ENCODE measurements around the gene CDK5.

DNA sequence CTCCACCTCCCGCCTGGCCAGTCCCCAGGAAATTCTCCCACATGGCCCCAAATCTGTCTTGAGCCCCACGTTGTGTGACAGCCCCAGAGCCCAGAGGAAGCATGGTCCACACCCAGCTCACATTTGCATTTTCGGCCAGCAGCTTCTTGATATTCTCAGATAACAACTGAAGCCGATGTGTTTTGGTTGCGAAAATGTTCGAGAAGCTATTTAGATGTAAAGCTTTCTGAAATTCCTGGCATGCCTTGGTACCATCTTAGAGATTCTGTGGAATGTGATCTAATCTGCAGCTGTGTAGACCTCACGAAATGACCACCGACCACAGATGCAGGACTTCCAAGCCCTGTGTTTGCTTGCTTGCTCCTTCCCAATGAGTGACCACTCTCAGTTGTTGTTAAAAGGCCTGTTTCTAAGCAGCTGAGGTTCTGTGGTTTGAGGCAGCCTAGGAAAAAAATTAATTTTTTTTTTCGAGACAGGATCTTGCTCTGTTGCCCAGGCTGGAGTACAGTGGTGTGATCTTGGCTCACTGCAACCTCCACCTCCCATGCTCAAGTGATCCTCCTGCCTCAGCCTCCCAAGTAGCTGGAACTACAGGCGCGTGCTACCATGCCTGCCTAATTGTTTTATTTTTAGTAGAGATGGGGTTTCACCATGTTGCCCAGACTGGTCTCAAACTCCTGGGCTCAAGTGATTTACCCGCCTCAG, 10.5 kb upstream of the CDK5 start:
- TF ChIP-seq POLR2AphosphoS5 (IDR thresholded peaks at IDR 0.05; ENCODE audit: low read depth) (no peak), SPI1 (IDR thresholded peaks at IDR 0.05; ENCODE audit: borderline replicate concordance, low read depth) (no peak), GABPA (IDR thresholded peaks at IDR 0.05; ENCODE audit: low read depth) (no peak)
- TF ChIP-seq, protein P1, sequence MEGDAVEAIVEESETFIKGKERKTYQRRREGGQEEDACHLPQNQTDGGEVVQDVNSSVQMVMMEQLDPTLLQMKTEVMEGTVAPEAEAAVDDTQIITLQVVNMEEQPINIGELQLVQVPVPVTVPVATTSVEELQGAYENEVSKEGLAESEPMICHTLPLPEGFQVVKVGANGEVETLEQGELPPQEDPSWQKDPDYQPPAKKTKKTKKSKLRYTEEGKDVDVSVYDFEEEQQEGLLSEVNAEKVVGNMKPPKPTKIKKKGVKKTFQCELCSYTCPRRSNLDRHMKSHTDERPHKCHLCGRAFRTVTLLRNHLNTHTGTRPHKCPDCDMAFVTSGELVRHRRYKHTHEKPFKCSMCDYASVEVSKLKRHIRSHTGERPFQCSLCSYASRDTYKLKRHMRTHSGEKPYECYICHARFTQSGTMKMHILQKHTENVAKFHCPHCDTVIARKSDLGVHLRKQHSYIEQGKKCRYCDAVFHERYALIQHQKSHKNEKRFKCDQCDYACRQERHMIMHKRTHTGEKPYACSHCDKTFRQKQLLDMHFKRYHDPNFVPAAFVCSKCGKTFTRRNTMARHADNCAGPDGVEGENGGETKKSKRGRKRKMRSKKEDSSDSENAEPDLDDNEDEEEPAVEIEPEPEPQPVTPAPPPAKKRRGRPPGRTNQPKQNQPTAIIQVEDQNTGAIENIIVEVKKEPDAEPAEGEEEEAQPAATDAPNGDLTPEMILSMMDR (IDR thresholded peaks at IDR 0.05; ENCODE audit: insufficient read depth, low read length), result no peak
- TF ChIP-seq, protein P2, sequence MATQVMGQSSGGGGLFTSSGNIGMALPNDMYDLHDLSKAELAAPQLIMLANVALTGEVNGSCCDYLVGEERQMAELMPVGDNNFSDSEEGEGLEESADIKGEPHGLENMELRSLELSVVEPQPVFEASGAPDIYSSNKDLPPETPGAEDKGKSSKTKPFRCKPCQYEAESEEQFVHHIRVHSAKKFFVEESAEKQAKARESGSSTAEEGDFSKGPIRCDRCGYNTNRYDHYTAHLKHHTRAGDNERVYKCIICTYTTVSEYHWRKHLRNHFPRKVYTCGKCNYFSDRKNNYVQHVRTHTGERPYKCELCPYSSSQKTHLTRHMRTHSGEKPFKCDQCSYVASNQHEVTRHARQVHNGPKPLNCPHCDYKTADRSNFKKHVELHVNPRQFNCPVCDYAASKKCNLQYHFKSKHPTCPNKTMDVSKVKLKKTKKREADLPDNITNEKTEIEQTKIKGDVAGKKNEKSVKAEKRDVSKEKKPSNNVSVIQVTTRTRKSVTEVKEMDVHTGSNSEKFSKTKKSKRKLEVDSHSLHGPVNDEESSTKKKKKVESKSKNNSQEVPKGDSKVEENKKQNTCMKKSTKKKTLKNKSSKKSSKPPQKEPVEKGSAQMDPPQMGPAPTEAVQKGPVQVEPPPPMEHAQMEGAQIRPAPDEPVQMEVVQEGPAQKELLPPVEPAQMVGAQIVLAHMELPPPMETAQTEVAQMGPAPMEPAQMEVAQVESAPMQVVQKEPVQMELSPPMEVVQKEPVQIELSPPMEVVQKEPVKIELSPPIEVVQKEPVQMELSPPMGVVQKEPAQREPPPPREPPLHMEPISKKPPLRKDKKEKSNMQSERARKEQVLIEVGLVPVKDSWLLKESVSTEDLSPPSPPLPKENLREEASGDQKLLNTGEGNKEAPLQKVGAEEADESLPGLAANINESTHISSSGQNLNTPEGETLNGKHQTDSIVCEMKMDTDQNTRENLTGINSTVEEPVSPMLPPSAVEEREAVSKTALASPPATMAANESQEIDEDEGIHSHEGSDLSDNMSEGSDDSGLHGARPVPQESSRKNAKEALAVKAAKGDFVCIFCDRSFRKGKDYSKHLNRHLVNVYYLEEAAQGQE (IDR thresholded peaks at IDR 0.05; ENCODE audit: insufficient replicate concordance, low read depth), result no peak

Data from HL-60 (cell line).